ENCODE measurements around the gene CBY3.
"Not testable (repeated sequence)": the region's sequence is repeated elsewhere in the genome, so short reads cannot be mapped to it uniquely, and the experiment has no call there.

Gene CBY3

DNA sequence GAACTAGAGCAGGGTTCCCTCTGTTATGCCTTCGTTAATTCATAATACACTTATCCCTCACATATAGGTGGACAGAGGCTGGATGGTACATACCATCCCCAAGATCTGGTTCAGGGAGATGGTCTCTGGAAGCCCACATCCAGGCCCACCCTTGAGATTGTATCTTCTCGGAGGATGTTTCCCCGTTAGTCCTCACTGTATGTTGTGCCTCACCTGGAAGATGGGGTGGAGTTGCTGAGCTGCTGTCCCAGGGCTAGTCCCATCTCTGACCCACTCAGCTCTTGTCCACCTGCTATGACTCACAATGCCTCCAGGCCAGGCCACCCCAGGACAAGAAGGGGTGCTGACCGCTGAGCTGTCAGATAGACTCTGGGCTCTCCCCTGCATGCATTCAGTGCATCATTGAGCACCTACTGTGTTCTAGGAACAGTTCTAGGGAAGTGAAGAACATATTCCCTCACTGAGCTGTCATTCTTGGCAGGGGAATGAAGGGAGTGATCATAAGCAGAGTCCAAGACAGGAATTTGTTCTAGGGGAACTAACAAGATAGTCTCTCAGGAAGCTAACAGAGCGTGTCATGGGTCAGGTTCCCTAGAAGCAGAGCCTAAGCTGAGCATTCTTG lies at the start of gene CBY3:
CBY3 (minus strand) TSS at position 255 of the 622 bp plus-strand sequence; CDS start at position 139, 116 bp downstream.
- DNase-seq (ENCODE audit: low spot score), result no peak

DNA sequence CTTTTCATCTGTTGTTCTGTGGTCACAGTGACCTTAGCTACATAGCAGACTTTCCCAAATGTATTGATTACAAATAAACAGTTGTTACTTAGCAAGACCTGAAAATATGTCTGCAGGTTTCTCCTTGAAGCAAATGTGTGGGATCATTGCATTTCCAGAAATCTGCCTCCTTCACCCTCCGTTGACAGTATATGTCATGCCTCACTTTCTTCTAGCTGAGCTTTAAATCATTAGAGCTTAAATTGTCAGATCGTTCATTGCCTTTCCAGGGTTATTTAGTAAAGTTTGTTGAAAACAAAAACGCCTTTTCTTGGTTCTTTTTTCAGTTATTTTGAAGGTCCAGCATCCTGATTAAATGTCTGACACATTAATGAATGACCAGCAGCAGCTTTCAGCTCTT lies 49.5 kb upstream of the CBY3 start:
- no peak for DNase-seq (ENCODE audit: low spot score)

DNA sequence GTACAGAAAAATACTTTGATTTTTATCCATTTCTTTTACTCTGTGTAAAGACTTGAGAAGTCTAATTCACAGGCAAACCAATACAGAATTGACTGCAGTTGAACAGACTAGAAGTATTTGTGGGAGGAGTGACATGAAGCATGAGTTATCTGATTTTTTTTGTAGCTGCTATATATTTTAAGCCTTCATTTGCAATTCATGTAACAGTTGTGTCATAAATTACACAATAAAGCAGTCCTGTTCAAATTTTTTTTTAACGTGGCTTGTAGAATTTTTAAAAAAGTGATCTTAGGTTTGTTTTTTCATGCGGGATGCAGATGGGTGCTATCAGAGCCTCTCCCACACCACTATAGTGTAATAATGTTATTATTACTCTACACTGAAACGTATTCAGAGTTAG lies 48.9 kb upstream of the CBY3 start:
- DNase-seq (ENCODE audit: low spot score), result no peak

DNA sequence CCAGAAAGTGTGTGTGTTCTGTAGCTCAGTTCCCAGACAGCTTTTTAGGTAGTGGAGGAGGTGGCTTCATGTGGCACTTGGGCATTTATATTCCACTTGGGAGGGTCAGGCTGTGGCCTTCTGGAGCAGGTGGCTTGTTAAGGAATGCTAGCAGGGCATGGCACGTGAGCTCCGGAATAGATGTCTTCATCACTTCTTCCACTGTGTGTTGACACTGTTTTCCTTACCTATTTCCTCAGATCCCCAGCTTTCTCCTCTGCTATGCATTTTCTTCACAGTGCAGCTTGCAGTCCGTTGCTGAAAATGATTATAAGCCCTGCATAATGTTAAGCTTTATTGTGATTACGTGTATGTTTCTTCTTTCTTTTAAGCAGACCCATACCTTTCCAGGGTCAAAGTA lies 48.5 kb upstream of the CBY3 start:
- no peak for DNase-seq (ENCODE audit: low spot score)

DNA sequence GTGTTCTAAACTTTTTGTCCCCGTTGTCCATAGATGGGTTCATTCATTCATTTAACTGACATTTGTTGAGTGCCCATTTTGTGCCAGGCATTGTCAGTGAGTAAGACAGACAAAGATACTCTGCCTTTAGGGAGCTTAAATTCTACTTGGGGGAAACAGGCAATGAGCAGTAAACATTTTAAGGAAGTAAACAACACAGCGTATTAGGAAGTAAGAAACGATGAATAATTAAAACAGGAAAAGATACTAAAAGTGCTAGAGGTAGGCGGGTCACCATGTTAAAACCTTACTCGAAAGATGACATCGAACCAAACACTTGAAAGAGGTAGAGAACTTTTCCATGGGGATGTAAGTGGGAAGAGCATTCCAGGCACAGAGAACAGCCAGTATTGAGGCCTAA lies 46.3 kb upstream of the CBY3 start:
- no peak for DNase-seq (ENCODE audit: low spot score)

DNA sequence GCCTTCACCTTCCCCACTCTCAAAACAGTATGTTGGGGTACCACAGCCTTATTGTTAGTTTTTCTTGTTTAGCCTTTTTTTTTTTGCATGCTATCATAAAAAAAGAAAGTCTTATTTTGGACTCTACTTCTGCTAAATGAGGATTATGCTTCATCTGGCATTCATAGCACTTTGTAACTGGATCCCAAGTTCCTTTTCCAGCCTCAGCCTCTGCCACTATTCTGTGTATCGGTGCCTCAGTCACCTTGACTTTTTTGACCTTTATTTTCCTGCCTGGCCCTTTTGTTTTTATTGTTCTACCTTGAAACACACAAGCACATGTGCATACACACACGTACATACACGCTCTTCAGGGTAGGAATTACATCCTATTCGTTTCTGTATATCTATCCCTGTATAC lies 43.3 kb upstream of the CBY3 start:
- DNase-seq (ENCODE audit: low spot score), result no peak

DNA sequence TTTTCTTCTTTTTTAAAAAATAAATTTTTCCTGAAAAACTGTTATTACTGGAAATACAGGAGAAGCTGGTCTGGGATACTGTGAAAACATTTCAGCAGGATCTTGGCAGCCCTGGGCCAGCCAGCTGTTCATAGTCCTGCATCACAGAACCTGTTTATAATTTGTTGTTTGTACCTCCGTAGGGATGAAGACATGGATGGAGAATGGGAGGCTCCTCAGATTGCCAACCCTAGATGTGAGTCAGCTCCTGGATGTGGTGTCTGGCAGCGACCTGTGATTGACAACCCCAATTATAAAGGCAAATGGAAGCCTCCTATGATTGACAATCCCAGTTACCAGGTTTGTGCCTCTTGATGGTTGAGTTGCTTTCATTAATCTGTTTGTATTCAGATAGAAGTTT lies 39.4 kb upstream of the CBY3 start:
- no peak for DNase-seq (ENCODE audit: low spot score)

DNA sequence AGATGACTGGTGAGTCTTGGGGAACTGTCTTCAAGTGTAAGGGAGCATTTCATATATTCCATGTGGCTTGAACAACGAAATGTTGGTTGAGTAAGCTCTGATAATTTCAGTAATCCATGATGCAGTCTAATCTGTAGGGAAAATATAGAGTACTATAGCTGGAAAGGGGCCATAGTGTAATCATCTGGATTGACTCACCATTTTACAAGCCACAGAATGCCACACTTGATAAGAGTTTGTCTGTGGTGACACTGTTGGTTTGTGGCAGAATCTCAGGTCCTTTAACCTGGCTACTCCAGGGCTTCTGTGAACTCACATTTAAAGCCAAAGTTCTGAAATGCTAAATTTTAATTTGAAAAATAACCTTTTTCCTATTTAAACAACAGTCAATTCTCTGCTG lies 35.5 kb upstream of the CBY3 start:
- no peak for DNase-seq (ENCODE audit: low spot score)

DNA sequence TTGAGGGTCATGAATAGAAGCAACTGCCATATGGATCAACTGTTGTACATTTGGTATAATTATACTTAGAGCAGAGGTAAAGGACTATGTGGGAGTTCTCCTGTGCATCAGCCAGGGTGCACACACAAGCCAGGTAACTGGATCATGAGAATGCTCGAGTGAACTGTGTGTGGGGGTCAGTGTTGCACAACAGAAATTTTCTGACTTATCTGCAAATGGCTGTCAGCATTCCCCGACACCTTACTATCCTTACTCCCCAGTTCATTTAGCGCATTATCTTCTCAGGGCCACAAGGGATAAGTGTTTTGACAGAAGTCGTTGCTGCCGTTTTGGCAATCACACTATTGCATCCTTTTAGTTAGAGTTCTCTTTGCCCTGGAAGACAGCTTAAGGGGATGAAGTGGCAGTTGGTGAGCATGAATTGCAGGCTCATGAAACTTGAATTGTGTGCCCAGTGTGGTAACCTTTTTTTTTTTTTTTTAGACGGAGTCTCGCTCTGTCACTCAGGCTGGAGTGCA lies 19.6 kb upstream of the CBY3 start:
- DNase-seq (ENCODE audit: low spot score), result no peak

DNA sequence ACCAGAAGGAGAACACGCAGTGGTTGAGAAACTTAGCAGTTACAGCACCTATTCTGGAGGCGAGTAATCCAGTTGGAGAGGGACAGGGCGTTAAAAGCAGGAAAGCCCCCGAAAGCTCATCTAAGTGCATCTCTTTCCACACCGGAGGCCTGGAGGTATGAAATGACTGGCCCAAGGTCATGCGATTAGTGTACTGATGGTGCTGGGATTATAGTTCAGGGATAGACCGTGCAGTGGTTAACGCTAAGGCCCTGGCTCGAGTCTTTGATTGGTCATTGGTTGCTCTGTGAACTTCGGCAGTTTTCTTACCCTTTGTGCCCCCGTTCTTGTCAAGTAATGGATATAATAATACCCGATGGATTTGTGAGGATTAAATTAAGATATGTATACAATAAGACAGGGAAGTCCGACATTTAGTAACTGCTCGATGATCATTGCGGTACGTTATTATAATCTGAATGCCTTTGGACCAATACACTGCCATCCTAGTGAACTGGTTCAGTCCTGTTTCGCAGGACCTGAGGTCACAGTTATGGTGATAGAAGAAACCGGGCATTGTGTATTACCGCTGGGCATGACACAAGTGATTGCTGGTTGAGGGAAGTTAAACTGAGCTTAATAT lies 18.9 kb upstream of the CBY3 start:
- no peak for DNase-seq (ENCODE audit: low spot score)

DNA sequence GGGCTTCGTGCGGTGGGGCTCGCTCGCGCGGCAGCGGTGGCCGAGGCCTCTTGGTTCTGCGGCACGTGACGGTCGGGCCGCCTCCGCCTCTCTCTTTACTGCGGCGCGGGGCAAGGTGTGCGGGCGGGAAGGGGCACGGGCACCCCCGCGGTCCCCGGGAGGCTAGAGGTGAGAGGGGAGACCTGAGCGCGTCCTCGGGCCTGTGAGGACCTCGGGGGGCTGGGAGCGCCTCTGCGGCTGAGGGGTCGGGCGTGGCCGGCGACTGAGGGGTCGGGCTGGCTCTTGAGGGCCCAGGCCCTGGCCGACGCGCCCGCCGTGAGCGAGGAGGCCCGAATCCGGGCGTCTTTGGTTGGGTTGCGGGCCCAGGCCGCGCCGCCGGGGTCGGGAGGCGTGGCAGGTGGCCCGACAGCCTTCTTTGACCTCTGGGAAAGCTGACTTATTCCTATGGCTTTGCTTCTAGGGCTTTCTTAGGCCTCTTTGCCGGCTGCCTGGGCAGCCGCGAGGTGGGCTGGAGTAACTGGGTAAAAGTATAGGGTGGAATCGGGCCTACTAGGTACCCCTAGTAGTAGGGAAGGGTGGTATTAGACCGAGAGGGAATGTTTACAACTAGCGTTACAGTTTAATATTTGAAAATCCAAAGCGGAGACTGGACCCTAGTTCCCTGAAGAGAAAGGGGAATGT lies 18.2 kb upstream of the CBY3 start, which contains the start of gene CANX:
CANX (plus strand) TSS at position 33 of the 681 bp plus-strand sequence. CDS start 6,715 bp downstream, outside the sequence.
- no peak for DNase-seq (ENCODE audit: low spot score)

DNA sequence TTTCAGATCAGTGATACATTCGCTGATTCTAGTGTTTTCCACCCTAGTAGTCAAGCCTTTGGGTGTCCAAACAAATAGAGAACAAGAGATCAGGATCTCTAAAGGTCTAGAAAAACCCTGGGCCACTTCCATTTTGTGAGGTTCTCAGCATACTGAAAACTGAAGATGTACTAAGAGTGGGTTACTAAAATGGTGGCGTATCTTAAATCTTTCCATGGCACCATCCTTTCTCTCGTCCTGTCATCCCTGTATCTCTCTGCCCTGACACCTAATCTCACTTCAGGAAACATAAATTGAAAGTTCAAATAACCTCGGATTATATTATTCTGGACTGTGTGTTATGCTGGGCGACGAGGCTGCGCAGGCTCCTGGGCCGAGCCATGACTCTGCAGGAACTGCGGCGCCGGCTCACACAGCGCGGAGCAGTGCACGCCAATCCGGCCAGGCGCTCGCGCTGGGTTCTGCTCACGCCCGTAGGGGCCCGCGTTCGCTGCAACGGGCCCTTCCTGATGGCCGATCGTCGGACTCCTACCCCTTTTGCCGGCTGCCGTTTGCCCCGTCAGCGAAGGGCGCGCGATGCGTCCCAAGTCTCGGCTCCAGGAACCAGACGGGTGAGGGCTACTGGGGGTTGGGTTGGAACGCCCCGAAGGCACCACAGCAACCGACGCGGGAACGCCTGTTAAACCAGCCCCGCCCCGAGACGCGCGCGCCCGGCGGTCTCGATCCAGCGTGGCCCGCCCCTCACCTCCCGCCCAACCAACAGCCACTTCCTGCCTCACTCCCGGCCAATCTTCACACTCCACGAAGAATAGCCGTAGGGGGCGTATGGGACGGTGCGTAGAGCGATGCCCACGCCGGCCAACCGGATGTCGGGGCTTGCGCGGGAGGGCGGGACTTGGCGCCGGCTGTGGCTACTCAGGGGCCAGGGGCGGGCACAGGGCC lies 17.4 kb upstream of the CBY3 start:
- DNase-seq (ENCODE audit: low spot score), result peak; percentile 99

DNA sequence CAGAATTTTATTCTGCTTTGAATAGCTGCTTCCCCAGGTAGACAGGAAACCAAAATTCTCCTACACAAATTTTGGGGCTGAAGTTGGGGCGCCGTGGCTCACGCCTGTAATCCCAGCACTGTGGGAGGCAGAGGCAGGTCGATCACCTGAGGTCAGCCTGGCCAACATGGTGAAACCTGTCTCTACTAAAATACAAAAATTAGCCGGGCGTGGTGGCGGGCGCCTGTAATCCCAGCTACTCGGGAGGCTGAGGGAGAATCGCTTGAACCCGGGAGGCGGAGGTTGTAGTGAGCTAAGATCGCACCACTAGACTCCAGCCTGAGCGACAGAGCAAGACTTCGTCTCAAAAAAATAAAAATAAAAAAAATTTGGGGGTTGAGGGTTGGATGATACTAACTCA lies 16.7 kb upstream of the CBY3 start:
- DNase-seq (ENCODE audit: low spot score), result not testable (repeated sequence)

DNA sequence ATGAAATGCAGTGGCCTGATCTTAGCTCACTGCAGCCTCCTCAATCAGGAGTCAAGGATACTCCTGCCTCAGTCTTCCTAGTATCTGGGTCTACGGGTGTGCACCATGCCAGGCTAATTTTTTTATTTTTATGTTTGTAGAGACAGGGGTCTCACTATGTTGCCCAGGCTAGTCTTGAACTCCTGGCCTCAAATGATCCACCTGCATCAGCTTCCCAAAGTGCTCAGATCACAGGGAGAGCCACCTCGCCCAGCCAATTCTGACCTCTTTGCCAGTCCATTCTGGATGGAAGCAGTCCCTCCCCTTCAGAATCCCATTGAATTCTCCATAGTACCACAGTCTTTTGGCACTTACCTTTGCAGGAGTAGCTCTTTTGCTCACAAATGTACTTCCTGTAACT lies 16.3 kb upstream of the CBY3 start:
- no peak for DNase-seq (ENCODE audit: low spot score)

DNA sequence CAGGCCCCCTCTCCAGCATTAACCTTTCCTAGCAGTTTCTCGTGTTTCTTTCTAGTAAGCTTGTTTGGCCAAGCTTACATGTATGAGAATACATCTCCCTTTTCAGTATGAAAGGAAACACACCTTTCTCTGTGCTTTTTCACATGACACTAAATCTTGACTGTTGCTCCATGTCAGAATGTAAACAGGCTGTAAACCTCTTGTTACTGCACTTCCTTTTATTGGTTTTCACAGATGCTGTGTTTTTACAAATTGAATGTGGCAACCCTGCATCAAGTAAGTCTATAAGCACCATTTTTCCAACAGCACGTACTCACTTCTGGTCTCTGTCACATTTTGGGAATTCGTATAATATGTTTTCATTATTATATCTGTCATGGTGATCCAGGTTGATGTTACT lies 15.8 kb upstream of the CBY3 start:
- DNase-seq (ENCODE audit: low spot score), result no peak

DNA sequence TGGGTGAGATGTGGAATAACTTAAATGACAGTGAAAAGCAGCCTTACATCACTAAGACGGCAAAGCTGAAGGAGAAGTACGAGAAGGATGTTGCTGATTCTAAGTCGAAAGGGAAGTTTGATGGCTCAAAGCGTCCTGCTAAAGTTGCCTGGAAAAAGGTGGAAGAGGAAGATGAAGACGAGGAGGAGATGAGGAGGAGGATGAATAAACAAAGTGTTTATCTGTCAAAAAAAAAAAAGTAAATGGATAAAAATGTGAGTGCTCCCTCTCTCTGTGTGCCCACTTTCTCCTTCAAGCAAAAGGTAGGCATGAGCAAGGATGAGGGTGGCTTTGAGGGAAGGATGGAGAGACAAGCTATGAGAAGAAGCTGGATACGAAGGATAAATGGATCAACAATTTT lies 13.7 kb upstream of the CBY3 start:
- no peak for DNase-seq (ENCODE audit: low spot score)

DNA sequence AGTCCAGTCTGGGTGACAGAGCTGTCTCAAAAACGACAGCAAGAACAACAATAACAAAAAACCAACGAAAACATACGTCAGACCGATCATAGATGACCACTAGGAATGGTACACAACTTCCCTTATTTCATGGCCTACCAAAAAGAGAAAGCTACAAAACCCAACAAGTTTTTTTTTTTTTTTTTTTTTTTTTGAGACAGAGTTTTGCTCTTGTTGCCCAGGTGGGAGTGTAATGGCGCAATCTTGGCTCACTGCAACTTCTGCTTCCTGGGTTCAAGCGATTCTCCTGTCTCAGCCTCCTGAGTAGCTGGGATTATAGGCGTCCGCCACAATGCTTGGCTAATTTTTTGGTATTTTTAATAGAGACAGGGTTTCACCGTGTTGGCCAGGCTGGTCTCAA lies 8.4 kb upstream of the CBY3 start:
- not testable (repeated sequence) for DNase-seq (ENCODE audit: low spot score)

DNA sequence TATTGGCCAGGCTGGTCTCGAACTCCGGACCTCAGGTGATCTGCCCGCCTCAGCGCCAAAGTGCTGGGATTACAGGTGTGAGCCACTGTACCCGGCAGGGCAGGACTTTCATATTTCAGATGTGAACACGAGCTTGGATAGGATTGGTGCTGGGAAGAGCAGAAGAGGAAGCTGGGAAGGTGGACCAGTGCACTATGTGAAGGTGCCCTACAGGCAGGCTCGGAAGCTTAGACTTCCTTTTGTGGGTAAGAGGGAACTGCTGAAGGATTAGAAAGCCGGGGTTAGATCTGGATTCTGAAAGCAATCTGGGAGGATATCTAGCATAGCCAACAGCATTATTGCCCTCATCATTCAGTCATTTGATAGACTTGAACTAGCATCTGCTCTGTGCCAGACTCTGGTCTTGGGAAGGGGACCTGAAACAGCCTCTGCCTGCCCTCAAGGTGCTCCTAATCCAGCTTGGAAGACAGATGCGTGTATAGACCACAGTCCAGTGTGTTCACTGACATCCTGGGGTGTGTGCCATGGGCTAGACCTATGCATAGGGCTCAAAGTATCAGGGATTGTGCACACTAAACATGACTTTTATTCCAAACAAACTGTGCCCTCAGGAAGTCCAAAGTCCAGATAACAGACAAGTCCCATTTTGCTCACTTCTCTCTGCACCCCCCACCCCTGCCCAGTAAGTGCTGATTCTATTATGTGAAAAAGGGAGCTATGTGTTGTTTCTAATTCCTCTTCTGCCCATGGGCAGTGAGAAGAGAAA lies 637 bp downstream of the CBY3 start:
- no peak for DNase-seq (ENCODE audit: low spot score)

DNA sequence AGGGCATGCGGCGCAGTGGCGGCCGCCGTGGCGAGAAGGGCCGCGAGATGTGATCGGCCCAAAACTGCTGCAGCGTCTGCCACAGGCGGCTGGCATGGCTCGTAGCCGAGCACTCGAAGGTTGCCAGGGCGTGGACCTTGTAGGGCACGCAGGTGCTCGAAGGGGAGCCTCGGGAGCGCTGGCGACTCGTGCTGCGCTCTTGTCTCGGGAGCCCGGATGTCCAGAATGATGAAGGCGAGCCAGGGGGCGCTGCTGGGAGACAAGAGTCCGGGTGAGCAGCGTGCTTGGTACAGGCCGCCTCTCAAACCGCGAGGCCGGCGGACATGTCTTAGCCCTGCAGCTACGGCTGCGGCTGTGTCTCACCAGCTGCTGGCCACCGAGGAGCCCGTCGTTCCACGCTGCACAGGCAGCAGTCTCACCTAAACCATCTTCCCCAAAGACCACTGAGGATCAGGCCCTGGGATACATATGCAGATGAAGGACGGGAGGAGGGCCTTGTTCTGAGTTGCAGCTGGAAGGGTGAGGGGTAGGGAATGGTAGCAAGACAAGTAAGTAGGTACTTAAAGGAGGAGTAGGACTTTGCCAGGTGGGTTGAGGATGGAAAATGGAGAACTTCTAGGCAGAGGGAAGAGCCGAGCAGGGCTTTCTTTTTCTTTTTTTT lies 1.7 kb downstream of the CBY3 start:
- peak; percentile 80 for DNase-seq (ENCODE audit: low spot score)

DNA sequence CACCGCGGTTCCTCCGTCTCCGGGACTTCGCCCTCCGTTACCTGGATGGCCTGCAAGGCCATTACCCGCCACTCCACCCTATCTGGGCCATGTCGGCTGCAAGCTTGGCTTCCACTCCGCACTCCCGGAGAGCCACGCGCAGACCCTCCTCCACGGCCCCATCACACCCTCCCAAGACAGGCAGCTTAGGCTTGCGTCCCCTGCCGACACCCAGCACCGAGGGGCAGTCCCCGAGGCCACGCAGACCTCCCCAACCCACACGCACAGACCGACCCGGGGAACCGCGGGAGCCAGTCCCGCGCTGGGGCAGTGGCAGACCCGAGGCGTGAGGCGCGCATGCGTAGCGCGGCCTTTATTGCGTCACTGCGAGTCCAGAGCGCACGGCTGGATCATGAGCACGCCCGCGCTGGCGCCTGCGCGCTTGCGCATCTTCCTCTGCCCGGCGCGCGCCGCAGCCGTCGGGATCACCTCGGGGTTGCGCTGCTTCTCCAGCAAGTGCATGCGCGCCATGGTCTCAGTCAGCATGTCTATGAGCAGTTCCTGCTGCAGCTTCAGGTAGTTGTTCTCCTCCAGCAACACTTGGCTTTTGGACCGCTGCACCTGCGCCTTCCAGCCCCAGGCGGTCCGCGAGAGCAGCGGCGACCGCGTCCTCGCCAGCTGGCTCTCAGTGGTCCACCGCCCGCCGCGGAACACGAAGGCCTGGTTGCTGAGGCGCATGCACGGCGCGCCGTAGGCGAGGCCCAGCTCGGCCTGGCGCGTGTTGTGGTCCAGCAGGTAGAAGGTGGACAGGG lies 2.4 kb downstream of the CBY3 start:
- DNase-seq (ENCODE audit: low spot score), result peak; percentile 95
